NCI-H2171 treated with DMSO at 0.1 percent for 48 hours (cell line): ENCODE results near the gene CHST14.

ENCODE experiments used
- DNase-seq: peaks from one replicate; lab custom pipeline; 2025; lab: John Stamatoyannopoulos, UW

Gene CHST14, protein sequence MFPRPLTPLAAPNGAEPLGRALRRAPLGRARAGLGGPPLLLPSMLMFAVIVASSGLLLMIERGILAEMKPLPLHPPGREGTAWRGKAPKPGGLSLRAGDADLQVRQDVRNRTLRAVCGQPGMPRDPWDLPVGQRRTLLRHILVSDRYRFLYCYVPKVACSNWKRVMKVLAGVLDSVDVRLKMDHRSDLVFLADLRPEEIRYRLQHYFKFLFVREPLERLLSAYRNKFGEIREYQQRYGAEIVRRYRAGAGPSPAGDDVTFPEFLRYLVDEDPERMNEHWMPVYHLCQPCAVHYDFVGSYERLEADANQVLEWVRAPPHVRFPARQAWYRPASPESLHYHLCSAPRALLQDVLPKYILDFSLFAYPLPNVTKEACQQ

DNA sequence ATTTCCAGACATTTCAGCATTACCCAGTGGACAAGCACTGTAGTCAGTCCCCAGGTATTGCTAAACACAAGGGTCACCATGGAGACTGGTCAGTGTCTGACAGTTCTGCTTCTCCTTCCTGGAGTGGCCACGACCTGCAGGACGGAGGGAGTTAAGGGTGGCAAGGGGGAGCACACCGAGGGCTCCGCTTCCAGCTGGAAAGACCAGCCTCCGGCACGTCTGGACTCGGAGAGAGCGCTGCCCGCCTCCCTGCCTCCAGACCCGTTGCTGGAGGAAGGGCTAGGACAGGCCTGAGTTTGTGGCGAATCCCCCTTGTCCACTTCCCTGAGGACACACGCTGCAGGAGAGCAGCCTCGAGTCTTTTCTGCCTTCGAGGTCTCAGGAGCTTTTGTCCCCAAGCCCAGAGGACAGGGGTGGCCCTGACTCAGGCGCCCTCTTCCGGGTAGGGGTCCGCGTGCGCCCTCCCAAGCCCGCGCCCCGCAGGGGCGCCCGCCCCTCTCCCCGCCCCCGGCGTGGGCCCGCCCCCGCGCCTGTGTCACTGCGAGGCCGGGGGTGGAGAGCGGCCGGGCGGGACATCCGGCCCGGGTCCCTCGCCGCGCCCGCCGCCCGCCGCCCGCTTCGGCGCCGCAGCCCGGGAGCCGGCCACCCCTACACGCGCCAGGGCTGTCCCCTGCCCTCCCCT lies at the start of gene CHST14:
Gene CHST14 (plus strand): TSS at position 562 of the 682 bp plus-strand sequence. CDS start 230 bp downstream, outside the sequence.
- peak; percentile 41 for DNase-seq

- DNase-seq, result peak; percentile 72
Measured at GRCh38 chr15:40421246-40422157, 49.3 kb upstream of the CHST14 start.

- no peak for DNase-seq
Measured at GRCh38 chr15:40424483-40425115, 46.2 kb upstream of the CHST14 start.

DNA sequence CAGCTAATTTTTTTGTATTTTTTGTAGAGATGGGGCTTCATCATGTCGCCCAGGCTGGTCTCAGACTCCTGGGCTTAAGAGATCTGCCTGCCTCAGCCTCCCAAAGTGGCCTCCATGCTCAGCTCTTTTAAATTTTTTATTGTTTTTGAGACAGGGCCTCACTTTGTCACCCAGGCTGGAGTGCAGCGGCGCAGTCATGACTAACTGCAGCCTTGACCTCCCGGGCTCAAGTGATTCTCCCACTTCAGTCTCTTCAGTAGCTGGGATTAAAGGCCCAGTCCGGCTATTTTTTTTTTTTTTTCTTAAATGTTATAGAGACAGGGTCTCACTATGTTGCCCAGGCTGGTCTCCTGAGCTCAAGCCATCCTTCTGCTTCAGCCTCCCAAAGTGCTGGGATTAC lies 45.1 kb upstream of the CHST14 start:
- DNase-seq, result no peak

DNA sequence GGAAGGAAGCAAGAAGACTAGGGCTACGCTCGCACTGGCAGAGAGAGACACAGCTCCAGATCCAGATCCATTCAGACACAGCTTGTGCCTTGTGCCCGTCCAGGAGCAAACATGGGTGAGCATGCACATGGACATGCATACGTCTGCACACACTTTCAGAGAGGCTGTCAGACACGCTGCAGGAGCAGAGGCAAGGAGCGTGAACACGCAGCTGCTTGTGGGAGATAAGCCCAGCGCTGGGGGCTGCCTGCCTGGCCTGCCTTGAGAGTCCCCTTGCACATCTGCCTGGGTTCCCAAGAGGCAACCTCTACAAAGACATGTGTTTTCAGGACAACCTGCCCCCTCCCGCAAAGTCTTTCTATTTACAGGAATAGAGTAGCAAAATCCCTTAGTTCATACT lies 43.6 kb upstream of the CHST14 start:
- no peak for DNase-seq

DNA sequence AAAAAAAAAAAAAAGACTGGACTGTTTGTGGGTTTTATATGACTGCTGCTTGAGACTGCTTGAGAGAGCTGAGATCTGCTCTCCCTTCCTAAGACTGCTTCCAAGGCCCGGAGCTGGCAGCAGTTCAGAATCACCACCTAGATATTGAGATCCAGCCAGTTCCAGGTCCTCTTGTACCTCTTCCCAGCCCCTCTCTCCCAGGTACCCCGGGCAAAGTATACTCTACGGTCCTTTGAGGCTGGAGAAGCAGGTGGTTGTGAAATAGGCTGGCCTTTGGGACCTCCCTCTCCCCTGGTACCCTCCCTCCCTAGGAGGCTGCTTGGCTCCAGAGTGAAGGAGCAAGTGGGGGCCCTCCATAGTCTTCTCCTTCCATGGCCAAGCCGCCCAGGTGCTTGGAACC lies 42.6 kb upstream of the CHST14 start:
- DNase-seq, result no peak

DNA sequence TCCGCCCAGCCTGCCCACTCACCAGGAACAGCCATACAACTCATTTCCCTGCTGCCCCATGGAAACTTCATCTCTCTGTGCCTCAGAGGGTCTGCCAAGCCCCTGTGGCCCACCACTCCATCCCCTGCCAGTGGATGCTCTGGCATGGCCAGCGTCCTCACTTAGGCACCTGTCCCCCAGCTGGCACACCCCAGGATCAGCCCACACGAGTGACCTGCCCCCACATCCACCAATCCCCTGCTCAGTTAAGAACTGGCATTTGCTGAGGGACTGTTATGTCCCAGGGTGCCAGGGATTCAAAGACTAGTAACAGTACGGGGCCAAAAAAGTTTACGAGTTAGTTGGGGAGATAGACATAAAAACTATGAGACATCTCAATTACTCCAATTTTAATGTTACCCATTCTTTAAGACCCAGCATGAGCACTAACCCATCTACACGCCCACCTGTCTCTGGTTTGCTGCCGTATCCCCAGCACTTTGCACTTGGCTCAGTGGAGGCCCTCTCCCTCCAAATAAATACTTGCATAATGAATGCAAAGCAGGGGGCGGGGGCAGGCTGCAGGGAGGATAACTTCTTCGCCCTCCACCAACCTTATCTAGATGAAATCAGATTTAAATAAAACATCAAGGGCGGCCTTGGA lies 41.6 kb upstream of the CHST14 start:
- DNase-seq, result no peak

DNA sequence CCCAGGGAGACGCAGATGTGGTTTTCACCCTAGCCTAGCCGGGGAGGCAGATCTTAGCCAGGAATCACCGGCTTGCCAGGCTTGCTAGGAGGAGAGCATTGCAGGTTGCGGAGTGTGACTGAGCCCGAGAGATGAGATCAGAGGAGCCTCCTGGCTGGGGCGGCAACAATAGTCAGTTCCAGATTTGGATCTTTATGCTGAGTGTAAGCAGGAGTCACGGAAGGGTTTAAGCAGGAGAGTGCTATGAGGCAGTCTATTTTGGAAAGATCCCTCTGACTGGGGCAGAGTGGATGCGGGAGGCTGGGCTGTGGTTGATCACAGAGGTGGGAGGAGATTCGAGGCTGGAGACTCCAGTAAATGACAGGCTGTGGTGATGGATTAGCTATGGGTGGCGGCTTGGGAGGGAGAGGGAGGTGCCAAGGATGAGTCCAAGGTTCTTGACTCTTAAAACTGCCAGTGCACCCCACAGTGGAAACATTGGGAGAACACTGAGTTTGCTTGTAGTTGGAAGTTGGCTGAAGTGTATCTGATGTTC lies 40.4 kb upstream of the CHST14 start:
- DNase-seq, result no peak

DNA sequence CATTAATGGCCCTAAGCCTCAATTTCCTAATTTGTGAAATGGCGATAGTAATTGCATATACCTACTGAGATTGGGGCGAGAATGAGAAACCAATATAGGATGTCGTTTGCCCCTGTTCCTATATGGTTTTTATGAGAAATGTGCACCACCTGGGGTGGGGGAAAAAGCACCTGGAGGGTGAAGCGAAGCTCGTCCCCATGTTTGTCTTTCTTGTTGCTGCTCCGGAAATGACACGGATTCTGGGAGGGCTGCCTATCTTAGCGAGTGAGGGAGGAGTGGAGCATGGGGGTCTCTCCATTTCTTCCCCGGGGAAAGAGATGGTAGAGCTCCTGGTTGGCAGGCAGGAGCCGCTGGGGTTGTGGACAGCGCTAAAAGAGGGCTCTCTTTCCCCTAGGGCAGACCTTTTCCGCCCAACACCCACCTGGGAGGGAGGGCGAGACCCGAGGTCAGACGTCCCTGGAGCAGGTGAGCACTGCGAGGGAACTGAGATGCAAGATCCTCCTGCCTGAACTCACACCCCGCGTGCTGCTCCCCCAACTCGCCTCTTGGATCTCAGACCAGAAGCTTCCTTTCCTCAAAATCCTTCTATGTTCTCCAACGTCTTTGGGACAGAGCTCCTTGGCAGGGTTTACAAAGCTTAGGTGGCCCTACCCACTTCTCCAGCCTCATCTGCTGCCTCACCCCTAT lies 35.6 kb upstream of the CHST14 start:
- no peak for DNase-seq

DNA sequence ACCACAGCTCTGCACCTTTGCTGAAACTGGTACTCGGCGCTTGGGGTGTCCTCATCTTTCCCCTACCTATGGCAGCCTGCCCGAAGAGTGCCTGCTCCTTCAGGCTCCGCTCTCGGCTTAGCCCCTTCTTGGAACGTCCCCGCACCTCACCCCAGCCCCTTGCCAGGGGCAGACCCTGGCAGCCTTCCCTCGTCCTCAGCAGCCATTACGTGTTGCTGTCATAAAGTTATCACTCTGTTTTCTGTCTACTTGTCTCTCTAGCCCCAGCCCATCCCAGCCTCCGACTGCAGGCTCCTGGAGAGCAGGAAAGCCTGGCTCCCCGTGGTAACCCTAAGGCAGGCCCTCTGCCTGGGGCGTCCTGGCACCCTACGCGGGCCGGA lies 35.1 kb upstream of the CHST14 start:
- no peak for DNase-seq

- peak; percentile 58 for DNase-seq
Measured at GRCh38 chr15:40436116-40436891, 34.5 kb upstream of the CHST14 start.

DNA sequence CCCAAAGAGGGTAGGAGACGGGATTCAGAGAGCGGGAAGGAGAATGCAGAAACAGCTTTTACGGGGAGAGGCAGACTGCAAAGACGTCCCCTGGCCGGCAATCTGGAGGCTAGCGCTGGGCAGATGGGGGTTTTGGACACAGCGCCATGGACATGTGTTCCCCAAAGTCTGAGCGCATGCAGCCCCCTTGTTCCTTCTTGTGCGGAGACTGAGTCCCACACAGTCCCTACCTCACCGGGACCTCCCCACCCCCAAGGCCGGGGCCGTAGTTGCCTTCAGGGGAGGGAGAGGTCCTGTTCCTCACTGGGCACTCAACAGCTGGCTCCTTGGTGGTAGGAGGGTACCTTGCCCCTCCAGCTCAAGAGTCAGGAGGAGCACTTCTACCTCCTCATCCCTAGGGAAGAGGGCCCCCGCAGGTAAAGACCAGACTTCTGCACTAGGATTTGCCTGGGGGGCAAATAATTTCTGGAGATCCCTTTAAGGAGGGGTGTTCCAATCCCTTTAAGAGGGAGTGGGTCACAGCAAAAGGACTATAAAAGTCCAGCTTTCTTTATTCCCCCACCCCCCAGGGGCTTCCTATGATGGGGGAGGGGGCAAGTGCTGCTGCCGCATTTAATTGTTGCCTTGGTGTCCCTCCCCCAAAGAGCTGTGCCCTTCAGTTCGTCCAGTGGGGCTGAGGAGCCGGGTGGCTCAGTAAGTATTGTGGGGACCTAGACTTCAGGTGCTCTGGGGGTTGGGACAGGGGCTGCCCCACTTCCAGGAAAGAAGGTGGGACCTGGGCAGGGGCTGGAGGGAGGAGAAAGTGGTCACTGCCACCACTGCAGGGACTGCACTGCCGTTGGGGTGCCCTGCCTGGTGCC lies 33.7 kb upstream of the CHST14 start:
- DNase-seq, result no peak

DNA sequence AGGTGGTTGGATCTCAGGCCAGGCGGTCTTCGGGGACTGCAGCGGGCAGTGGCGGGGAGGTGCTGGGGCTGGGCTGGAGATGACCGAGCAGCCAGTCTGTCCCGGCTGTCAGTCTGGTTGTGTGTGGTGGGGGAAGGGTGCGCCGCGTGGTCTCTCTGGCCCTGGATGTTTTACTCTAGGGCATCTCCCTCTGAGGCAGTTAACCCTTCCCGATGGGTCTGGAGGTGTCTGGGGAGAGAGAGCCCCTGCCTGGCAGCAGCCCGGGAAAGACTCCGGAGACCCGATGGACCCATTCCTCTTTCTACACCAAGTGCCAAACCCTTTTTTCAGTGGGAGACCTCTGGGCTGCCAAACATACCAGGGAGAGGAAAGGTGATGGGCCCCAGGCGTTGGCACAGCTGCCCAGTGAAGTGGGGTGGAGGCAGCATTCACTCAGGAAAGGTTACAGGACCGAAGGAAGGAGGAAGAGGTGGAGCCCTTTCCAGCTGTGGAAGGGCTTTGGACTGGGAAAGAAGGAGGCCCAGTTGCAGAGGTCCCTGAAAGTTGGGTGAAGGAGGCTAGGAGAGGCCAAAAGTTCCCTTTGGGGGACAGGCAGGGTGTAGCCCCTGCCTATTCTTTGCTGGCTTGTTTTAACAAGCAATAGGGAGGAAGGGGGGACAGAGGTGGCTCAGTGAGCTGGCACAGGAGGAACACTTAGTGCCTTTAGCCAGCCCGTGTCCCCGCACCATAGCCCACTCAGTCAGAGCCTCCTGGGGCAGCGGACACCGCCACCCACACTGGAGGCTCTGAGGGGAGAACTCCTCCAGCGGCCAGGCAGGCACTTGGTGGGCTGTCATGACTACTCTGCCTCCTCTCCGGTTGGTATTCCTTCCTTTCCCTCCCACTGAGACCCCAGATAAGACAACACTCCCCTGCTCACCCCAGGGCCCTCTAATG lies 32.8 kb upstream of the CHST14 start:
- DNase-seq, result no peak

DNA sequence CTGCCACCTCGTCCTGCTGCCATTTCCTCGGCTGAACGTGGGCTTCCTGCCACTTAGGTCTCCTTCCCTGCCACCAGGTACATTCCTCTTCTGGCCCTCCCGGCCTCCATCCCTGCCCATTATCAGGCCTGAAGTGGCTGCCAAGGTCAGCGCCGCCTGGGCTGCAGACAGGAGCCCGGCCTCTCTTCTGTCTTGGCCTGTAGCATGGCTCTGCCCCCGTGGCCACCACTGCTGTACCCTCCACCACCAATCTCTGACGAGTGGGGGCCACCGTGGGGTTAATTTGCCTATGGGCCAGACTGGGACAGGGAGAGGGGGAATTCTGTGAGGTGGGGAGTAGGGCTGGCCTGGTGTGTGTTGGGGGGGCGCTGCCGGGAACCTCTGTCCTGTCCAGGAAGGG lies 32.1 kb upstream of the CHST14 start:
- DNase-seq, result no peak

- peak; percentile 46 for DNase-seq
Measured at GRCh38 chr15:40439461-40439959, 31.3 kb upstream of the CHST14 start.

DNA sequence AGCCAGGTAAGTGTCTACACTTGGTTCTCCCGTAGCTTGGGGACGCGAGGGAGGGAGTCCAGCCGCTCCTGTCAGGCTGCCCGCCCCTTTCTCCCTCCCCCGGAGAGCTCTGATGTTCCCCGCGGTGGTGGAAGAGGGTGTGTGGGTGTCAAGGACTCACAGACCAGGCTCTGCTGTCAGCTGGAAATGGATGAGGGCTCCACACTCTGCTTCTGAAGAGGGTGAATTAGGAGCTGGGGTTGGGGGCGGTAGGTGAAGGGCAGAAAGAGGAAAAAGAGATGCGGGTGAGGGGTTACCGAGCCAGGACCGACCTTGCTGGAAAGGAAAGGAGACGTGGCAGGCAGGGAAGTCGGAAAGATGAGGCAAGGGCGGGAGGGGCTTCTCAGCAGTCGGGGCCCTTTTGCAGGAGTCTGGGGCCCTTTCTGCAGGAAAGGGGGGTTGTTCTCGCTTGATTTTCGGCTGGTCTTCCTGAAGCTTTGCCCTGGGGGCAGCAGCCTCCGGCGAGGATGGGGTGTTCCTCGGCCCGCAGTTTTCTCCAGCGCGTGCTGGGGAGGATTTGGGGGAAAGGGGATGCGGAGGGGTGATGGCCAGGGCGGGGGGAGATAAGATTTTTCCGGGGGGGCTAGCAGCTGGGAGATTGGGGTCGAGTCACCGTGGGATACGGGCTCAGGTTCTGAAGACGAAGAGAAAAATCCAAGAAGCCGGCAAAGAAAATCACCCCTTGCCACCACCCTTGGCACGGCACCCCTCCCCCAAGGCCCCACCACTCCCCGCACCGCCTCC lies 30.6 kb upstream of the CHST14 start:
- DNase-seq, result peak; percentile 50
